NT2/D1 (cell line): ENCODE measurements around the gene CEP43.

Source experiments
- SUZ12 ChIP-seq: IDR thresholded peaks from 2 replicates; pipeline ENCODE4 v1.6.1; 2011; ENCODE audit not compliant: insufficient read length, insufficient read depth; ENCODE audit errors: extremely low read depth
- ZNF274 ChIP-seq: IDR thresholded peaks from 2 replicates; pipeline ENCODE4 v1.6.1; 2011; ENCODE audit warnings: mild to moderate bottlenecking, low read depth, low read length

GRCh38 chr6:167007985-167008384, 8.8 kb downstream of the CEP43 start:
- TF ChIP-seq SUZ12 (no peak), ZNF274 (no peak)
